Activated CD4-positive, CD25-positive, alpha-beta regulatory T cell (primary cell): ENCODE data around the gene HBE1.
"Not testable (repeated sequence)": the region's sequence is repeated elsewhere in the genome, so short reads cannot be mapped to it uniquely, and the experiment has no call there.

ENCODE experiments used
- DNase-seq, 4 experiments: peaks; one replicate each; lab custom pipeline; 2025; lab: John Stamatoyannopoulos, UW

The HBE1 gene

DNA sequence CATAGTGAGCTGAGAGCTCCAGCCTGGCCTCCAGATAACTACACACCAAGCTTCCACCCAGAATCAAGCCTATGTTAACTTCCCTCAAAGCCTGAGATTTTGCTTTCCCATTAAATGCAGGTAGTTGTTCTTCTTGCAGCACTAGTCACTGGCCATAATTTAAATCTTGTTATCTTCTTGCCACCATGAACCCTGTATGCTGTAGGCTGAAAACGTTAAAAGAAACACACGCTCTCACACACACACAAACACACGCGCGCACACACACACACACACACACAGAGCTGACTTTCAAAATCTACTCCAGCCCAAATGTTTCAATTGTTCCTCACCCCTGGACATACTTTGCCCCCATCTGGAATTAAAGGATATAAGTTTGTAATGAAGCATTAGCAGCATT lies 16.3 kb downstream of the HBE1 start:
- not testable (repeated sequence) for DNase-seq

DNA sequence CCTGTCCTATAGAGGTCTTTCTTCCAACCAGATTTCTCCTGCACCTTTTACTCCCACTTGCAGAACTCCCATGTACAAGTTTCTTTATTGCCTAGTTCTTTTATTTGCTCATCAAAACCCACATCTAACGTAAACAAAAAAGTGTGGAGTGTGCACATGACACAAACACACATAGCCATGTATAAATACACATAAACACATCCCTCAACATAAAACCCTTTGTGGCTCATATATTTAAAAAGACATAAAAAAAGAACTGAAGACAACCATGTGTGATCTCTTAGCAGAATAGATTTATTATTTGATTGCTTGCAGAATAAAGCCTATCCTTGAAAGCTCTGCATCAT lies 16.9 kb downstream of the HBE1 start:
- no peak for DNase-seq

DNA sequence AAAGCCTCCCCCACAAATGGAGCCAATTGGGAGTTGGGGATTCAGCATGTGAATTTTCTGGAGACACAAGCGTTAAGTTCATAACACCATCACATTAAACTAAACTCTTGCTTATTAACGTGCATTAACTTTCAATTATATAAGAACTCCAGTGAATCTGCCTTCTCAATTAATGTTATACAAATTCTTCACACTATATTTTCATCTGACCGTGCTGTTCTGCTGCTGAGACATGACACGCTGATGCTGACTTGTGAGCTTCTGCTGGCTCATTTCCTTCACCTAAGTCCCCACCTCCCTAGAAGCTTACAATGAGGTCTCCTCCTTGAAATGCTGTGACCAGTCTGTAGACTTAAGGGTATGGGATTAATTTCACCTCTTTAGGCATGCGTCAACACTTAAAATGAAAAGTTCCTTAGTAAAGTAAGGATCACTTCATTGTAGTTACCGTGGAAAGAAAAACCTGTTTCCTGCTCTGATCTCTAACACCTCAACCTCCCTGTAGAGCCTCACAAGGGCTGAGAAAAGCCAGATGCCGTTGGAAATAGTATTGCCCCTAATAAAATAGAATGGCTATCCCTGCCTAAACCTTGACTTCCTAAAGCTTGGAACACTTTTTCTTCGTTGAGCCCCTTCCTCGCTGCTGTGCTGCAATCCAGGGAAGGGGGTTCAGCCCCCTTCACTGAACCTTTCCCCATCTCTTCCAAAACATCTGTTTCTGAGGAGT lies 17.4 kb downstream of the HBE1 start:
- DNase-seq: no peak

DNA sequence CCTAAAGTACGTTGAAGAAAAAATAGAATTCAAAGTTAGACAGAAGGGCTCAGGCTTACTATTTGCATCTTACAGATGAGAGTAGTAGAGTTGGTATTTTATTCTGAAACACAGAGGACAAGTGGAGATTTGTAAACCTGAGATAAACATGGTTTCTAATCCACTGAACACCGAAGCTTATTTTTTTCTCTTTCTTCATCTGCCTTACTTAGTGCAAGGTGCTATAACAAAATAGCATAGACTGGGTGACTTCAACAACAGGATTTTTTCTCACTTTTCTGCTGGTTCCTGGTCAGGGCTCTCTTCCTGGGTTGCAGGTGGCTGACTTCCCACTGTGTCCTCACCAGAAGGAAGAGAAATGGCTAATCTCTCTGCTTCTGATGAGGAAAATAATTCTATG lies 18.0 kb downstream of the HBE1 start:
- no peak for DNase-seq

DNA sequence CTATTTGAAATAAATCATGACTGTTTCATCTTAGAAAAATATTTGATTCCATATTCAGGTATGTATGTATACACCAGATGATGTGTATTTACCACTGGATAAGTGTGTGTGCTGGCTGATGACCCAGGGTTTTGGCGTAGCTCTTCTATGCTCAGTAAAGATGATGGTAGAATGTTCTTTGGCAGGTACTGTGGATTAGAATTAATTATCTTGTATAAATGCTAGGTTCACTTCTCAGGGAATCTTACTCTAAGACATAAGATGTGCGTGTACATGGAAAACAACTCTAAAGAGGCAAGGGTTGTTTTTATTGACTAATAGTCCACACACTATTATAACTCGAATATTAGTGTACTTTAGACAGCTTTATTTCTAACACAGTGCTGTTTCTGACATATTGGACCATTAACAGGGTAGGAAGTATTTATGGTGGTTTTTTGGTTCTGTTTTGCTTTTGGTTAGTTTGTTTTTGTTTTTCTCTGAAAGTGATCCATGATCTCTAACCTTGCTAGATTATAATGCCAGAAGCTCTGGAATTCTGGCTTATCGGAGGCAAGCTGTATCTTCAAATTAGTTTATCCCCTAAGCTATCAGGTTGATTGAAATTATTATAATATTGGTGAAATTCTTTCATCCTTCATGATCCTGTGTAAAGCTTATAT lies 19.1 kb downstream of the HBE1 start:
- no peak for DNase-seq

DNA sequence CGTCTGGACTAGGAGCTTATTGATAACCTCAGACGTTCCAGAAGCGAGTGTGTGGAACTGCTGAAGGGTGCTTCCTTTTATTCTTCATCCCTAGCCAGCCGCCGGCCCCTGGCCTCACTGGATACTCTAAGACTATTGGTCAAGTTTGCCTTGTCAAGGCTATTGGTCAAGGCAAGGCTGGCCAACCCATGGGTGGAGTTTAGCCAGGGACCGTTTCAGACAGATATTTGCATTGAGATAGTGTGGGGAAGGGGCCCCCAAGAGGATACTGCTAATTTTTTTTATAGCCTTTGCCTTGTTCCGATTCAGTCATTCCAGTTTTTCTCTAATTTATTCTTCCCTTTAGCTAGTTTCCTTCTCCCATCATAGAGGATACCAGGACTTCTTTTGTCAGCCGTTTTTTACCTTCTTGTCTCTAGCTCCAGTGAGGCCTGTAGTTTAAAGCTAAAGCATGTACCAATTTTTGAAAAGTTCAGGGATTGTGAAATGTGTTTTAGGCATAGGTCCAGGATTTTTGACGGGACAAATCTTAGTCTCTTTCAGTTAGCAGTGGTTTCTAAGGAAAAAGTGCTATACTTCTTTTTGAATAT lies 19.8 kb downstream of the HBE1 start, which contains the start of gene HBG1:
TSS of gene HBG1 (minus strand) at position 51 of the 590 bp plus-strand sequence. CDS start 53 bp downstream, outside the sequence.
- DNase-seq: not testable (repeated sequence)

DNA sequence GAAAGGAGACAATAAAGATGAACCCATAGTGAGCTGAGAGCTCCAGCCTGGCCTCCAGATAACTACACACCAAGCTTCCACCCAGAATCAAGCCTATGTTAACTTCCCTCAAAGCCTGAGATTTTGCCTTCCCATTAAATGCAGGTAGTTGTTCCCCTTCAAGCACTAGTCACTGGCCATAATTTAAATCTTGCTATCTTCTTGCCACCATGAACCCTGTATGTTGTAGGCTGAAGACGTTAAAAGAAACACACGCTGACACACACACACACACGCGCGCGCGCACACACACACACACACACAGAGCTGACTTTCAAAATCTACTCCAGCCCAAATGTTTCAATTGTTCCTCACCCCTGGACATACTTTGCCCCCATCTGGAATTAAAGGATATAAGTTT lies 21.2 kb downstream of the HBE1 start:
- not testable (repeated sequence) for DNase-seq

DNA sequence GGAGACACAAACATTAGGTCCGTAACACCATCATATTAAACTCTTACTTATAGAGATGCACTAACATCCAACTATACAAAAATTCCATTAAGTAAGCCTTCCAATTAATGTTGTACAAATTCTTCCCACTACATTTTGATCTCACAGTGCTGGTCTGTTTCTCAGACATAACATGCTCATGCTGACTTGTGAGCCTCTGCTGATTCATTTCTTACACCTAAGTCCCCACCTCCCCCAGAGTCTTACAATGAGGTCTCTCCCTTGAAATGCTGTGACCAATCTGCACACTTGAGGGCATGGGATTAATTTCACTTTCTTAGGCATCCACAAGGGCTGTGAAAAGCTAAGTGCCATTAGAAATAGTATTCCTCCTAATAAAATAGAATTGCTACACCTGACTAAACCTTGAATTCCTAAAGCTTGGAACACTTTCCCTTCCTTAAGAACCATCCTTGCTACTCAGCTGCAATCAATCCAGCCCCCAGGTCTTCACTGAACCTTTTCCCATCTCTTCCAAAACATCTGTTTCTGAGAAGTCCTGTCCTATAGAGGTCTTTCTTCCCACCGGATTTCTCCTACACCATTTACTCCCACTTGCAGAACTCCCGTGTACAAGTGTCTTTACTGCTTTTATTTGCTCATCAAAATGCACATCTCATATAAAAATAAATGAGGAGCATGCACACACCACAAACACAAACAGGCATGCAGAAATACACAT lies 22.1 kb downstream of the HBE1 start:
- DNase-seq: no peak

DNA sequence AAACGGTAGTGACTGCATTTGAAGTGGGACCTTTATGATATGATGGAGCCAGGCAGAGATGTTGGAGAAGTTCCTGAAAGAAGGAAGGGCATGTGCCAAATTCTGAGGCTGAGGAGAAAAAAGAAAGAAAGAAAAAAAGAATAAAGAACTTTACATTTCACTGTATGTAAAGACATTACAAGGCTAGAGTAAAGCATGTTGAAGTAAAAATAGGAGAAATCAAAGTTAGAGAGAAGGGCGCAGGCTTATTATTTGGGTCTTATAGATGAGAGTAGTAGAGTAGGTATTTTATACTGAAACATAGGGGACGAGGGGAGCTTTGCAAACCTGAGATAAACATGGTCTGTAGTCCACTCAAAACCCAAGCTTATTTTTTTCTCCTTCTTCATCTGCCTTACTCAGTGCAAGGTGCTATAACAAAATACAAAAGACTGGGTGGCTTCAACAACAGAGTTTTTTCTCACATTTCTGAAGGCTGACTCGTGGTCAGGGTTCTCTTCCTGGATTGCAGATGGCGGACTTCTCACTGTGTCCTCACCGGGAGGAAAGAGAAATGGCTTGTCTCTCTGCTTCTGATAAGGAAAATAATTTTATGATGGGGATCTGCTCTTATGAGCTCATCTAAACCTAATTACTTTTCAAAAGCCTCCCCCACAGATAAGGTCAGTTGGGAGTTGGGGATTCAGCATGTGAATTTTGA lies 22.8 kb downstream of the HBE1 start:
- DNase-seq: no peak

DNA sequence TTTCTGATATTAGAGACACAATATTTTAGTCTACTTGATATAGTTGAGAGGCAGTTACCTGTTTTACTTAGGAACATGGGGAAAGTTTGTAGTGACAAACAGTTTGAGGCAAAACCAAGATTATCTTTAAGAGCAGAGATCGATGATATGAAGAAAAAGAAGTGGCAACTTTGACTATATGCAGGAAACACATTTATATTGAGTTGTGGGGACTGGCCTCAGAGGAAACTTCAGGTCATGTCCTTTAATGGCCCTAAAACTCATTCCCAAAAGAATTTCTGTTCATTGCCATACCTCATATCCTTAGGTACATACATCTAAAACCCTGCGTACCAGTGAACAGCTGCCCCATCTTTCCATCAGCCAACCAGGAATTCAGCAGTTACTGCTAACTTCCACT lies 24.6 kb downstream of the HBE1 start:
- no peak for DNase-seq

DNA sequence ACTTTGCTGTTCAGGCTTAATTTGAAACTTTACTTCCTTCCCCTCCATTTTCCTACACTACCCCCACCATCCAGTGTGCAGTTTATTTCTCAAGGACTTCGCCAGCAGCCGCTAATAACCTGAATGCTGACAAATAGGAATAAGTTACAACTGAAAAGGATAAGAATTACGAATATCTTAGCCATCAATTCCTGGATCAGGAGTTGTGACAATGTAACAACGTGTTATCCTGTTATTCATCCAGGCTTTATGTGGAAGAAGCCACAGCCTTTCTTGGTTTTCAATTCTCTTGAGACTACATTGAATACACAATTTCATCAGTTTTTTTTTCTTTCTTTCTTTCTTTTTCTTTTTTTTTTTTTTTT lies 25.9 kb downstream of the HBE1 start:
- no peak for DNase-seq

DNA sequence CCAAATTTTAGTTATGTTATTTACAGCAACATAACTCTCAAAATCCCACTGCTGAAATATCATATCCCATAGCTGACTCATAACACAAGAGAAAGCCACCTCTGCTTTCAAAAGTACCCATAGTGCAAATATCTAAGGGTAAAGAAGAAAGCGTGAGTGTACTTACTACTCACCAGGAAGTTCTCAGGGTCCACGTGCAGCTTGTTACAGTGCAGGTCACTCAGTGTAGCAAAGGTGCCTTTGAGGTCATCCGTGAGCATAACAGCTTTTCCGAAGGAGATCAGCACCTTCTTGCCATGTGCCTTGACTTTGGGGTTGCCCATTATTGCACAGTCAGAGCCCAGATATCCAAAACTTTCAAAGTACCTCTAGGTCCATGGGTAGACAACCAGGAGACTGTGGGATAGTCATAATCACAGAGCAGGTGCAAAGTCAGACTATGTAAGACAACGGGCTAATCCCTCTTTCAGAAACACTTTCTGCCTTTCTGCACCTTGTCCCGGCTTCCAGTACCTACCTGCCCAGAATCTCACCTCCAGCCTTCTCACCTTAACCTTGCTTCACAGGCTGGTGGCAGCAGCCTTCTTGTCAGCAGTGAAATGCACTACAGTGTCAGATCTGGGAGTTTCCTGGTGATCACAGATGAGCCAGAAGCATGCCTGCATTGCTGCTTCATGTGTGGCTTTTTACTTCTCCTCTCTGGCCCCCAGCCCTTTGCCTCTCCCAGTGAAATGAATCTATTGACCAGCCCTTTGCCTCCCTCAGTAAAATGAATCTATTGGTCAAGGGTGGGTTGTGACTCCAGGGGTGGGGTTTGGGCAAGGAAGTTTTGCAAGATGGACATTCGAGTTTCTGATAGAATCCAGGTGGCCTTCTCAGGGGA lies 26.6 kb downstream of the HBE1 start:
- DNase-seq: no peak

DNA sequence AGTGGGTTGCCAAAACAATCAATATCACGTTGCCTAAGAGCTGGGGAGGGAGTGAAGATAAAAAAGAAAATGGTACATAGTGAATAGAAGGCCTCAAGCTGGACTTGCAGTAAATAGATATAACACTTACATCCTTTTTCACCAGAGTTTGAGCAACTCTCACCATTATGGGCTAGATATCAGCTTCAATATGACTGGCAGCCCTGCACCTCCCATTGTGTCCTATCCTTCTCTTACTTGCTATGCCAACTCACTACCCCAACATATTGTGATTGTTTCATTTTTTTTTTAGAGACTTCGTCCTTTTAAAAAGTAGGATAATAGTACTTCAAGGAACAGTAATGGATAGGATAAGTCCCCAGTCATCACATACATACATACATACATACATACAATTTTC lies 27.5 kb downstream of the HBE1 start:
- no peak for DNase-seq

DNA sequence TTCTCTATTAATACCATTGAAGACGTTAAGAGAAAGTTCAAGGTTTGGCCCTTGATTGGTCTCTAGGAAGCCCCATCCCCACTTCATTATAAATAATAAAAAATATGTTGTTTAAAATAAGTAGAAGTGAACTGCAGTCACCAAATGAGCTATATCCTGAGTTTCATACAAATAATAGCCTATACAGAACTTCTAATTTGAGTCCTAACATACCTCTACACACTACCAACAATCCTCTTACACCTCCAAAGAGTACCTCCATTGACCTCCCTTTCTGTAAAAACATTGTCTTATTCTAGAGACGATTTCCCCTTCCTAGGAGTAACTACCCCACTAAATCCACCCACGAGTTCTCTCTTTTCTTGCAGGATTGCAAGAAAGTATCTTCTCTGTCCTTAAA lies 28.3 kb downstream of the HBE1 start:
- no peak for DNase-seq

DNA sequence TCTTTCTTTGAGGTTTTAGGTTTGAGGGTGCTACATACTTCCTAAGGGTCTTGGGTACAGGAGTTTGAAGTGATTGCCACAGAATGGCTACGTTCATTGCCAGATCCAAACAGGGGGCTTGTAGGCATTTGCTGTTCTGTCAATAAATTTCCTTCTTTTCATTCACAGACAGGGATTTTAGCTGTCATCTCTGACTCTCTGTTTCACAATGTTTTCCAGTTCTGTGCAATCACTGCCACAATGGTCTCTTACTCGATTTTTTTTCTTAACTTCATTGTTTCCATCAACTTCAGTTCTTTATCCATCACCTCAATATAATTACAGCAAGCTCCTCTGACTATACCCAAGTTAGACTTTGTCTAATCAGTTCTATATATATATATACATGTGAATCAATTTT lies 29.3 kb downstream of the HBE1 start:
- DNase-seq: no peak

DNA sequence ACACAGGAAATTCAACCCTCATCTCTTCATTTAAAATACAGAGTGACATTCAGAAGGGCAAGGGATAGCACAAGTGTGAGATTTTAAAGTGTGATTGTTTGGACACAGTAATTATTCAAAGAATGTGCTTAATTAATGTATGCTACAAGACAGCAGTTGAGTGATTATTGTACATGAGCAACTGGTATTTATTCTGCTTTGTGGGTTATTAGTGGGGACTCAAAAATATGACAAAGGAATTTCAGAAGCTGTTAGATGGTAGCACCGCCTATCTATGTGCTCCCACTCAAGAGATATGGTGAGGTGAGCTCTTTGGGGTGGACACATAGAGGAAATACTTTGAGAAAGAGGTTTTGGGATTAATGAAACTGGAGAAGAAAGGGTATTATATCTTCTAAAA lies 29.7 kb downstream of the HBE1 start:
- no peak for DNase-seq

DNA sequence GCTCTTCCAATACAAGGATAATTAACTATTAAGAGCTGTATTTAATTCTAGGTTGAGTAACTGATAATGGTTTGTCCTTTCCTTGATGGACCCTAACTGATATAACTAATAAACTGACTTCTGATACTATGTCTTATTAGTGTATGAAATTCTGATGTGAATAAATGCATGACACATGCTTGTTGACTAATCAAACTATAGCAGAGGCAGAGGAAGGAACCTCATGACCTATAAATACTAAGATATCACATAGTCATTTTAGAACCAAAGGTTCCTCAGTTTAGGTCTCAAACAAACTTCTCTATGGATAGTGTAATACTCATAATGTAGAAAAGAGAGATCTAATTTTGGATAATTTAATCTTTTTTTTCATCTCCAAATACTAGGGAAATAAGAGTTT lies 30.7 kb downstream of the HBE1 start:
- no peak for DNase-seq

DNA sequence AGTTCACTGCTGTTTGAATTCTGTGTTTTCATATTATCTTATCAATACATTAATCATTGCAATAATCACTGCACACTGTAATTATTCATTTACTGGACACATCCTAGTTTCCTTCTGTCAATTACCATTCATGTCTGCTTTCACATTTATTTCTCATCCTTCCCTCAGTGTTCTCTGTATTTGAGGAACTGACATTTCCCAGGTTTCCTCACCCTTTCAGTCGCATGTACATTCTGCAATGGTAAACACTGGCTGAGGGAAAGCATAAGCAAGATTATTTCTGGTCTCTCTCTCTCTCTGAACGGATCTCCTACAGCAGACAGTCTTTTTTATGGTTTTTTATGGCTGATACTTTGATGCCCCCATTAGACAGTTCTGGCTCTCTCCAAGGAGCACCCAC lies 31.3 kb downstream of the HBE1 start:
- DNase-seq: no peak

DNA sequence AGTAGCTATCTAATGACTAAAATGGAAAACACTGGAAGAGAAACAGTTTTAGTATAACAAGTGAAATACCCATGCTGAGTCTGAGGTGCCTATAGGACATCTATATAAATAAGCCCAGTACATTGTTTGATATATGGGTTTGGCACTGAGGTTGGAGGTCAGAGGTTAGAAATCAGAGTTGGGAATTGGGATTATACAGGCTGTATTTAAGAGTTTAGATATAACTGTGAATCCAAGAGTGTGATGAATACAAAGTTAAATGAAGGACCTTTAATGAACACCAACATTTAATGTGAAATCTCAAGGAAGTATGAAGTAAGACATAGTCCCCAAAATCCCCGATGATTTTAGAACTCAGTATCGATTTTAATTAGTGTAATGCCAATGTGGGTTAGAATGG lies 32.3 kb downstream of the HBE1 start:
- no peak for DNase-seq

DNA sequence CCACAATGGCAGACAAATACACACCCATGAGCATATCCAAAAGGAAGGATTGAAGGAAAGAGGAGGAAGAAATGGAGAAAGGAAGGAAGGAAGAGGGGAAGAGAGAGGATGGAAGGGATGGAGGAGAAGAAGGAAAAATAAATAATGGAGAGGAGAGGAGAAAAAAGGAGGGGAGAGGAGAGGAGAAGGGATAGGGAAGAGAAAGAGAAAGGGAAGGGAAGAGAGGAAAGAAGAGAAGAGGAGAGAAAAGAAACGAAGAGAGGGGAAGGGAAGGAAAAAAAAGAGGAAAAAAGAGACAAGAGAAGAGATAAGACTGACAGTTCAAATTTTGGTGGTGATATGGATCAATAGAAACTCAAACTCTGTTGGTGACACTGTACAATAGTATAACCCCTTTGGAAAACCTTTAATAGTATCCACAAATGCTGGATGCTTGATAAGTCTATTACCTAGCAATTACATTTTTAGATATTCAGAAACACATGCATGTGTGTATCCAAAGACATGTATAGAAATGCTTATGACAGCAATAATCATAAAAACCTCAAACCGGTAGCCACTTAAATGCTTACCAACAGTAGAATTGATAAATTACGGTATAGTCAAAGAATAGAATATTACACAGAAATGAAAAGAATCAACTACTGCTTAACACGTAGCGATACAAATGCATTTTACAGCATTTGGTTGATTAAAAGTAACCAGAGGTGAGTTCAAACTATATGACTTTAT lies 34.2 kb downstream of the HBE1 start:
- DNase-seq: no peak

DNA sequence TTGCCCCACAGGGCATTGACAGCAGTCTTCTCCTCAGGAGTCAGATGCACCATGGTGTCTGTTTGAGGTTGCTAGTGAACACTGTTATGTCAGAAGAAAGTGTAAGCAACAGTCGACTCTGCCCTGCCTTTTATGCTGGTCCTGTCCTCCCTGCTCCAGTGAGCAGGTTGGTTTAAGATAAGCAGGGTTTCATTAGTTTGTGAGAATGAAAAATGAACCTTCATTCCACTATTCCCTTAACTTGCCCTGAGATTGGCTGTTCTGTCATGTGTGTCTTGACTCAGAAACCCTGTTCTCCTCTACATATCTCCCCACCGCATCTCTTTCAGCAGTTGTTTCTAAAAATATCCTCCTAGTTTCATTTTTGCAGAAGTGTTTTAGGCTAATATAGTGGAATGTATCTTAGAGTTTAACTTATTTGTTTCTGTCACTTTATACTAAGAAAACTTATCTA lies 35.3 kb downstream of the HBE1 start, which contains the start of gene HBD:
TSS of gene HBD (minus strand) at position 103 of the 454 bp plus-strand sequence. CDS start at position 53, 50 bp downstream.
- no peak for DNase-seq
